ENCODE data around the gene RASD2. TPM values are rescaled to one million over a fixed set of nuclear protein-coding genes. Genes with fewer than 3 reads are reported as not detected.
"Not testable (repeated sequence)": the region's sequence is repeated elsewhere in the genome, so short reads cannot be mapped to it uniquely, and the experiment has no call there.

RASD2 gene
- total RNA-seq, 1 donor from 2014 or later: 5.0 TPM

DNA sequence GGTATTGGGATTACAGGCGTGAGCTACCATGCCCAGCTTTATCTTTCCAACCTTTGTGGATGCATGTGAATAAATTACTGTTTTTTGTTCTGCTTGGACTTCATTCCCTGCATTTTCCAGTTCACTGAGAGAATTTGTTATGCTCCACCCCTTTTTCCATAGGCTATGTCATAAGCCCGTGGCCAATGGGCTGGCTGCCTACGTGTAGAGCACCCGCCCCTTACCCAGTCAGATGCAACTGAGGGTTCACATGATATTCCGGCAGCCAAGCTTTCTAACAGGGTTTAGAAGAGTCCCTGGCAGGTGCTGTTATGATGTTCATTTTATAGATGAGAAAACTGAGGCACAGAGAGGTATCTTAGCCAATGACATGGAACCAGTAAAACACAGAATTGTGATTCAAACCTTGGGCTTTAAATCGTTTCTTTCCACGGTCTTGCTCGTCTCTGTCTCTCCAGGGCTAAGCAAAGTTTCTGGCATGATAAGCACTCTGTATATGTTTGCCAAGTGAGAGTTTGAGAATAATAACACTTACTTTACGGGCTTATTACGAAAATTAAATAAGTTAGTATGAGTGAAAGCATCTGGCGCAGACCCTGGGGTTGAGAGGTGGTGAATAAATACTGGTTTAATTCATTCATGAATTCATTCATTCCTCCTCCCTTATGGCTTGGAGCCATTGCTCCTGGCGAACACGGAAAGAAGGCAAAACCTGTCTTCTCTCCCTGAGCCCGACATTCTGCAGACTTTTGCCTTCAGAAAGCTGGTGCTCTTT lies 42.4 kb upstream of the RASD2 start:
- Histone ChIP-seq H3K4me1 (no peaks in the 10 kb centered on the region), H3K4me3 (no peak overlapping the region), H3K36me3 (no peaks in the 10 kb centered on the region), H3K27ac (replicated peaks) (no peak overlapping the region), H3K9me3 (replicated peaks) (no peaks in the 10 kb centered on the region), H3K27me3 (ENCODE audit: low read depth) (peaks cover 73% of the 10 kb centered on the region)
- TF ChIP-seq, protein P1, sequence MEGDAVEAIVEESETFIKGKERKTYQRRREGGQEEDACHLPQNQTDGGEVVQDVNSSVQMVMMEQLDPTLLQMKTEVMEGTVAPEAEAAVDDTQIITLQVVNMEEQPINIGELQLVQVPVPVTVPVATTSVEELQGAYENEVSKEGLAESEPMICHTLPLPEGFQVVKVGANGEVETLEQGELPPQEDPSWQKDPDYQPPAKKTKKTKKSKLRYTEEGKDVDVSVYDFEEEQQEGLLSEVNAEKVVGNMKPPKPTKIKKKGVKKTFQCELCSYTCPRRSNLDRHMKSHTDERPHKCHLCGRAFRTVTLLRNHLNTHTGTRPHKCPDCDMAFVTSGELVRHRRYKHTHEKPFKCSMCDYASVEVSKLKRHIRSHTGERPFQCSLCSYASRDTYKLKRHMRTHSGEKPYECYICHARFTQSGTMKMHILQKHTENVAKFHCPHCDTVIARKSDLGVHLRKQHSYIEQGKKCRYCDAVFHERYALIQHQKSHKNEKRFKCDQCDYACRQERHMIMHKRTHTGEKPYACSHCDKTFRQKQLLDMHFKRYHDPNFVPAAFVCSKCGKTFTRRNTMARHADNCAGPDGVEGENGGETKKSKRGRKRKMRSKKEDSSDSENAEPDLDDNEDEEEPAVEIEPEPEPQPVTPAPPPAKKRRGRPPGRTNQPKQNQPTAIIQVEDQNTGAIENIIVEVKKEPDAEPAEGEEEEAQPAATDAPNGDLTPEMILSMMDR (IDR thresholded peaks at IDR 0.05; ENCODE audit: borderline replicate concordance): no peak
- intact Hi-C loops (cut with micrococcal nuclease): no loop called here
- DNase-seq: no peak

DNA sequence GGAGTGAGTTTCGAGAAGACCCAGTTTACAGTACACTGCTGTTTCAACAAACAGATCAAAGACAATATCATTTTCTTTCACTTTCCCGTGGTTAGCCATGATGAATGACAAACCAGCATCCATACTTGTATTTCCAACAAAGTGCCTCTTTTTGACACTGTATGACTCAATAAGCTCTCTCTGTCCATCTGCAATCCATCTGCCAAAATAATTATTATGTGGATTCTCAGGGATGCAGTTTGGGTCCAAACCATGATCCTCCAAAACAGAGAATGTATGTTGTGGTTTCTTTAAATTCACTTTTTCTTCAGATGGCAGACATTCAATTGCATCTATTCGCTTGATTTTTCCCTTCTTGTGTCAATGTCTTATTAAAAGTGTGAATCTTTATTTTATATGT lies 37.8 kb upstream of the RASD2 start:
- no peak for DNase-seq
- no peaks in the 10 kb centered on the region for H3K36me3 ChIP-seq
- peaks cover 52% of the 10 kb centered on the region for H3K27me3 ChIP-seq (ENCODE audit: low read depth)
- H3K9me3 ChIP-seq (replicated peaks): no peaks in the 10 kb centered on the region
- H3K4me3 ChIP-seq: no peak overlapping the region
- intact Hi-C loops (cut with micrococcal nuclease): no loop called here
- no peak overlapping the region for H3K27ac ChIP-seq (replicated peaks)
- TF ChIP-seq, protein P1 (IDR thresholded peaks at IDR 0.05; ENCODE audit: borderline replicate concordance): no peak
- no peaks in the 10 kb centered on the region for H3K4me1 ChIP-seq

DNA sequence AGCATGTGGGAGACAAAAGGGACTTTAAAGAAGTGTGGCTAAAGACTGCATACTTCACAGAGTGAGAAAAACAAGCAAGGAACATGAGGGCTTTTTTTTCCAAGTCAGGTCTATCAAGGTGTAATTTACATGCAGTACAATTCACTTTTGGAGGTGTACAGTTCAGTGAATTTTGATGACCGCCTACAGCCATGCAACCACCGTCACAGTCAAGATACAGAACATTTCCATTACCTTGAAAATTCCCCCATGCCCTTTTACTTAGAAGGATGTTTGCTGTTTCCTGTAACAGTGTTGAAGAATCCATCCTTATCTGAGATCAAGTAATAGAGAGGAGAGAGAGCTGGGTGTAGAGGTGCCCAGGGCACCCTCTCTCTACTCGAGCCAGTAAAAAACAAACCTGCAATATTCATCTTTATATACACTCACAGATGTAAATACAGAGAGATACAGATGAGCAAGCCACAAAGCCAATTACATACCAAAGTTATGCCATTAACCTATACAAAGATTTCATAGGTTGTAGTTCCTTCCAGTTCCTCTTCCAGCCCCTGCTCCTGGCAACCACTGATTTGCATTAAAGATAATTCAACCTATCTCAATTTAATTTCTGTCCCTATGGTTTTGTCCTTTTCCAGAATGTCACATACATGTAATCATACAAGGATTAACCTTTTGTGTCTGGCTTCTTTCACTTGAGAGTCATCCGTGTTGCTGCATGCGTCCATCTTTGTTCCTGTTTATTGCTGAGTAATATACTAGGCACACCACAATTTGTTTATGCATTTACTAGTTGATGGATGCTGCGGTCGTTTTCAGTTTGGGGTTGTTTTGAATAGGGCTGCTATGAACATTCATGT lies 35.0 kb upstream of the RASD2 start:
- Histone ChIP-seq H3K27ac (replicated peaks) (no peak overlapping the region), H3K4me1 (peaks cover 9% of the 10 kb centered on the region), H3K9me3 (replicated peaks) (no peaks in the 10 kb centered on the region), H3K36me3 (no peaks in the 10 kb centered on the region), H3K4me3 (no peak overlapping the region), H3K27me3 (ENCODE audit: low read depth) (peaks cover 26% of the 10 kb centered on the region)
- DNase-seq: no peak
- TF ChIP-seq, protein P1 (IDR thresholded peaks at IDR 0.05; ENCODE audit: borderline replicate concordance): no peak
- intact Hi-C loops (cut with micrococcal nuclease): no loop called here

DNA sequence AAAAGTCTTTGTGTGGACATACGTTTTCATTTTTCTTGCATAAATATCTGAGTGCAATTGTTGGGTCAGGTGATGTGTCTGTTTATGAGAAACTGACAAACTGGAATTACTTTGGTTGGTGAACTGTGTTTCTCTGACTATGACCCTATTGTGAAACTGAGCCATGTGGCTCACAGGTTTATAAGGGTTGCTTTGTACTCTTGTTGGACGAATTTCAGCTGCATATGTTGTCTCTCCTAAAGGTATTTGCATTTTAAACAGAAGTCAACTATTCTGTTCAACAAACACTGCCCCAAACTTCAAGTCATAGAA lies 34.4 kb upstream of the RASD2 start:
- TF ChIP-seq, protein P1 (IDR thresholded peaks at IDR 0.05; ENCODE audit: borderline replicate concordance): no peak
- H3K4me3 ChIP-seq: no peak overlapping the region
- no peak overlapping the region for H3K27ac ChIP-seq (replicated peaks)
- H3K4me1 ChIP-seq: peaks cover 9% of the 10 kb centered on the region
- no peaks in the 10 kb centered on the region for H3K36me3 ChIP-seq
- no peaks in the 10 kb centered on the region for H3K9me3 ChIP-seq (replicated peaks)
- intact Hi-C loops (cut with micrococcal nuclease): no loop called here
- DNase-seq: no peak
- H3K27me3 ChIP-seq (ENCODE audit: low read depth): peaks cover 20% of the 10 kb centered on the region

DNA sequence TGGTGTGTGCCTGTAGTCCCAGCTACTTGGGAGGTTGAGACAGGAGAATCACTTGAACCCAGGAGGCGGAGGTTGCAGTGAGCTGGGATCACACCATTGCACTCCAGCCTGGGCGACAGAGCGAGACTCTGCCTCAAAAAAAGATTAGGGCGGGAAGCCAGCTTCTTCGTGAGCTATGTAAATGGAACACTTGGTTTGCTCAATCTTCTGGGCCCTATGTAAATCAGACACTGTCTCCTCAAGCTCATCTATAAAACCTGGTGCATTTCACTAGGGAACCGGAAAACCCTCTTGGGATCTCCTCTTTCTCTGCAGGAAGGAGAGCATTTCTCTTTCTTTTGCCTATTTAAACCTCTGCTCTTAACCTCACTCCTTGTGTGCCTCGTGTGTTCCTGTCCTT lies 32.8 kb upstream of the RASD2 start:
- H3K9me3 ChIP-seq (replicated peaks); H3K36me3 ChIP-seq; H3K4me1 ChIP-seq; H3K4me3 ChIP-seq; H3K27ac ChIP-seq (replicated peaks); DNase-seq; intact Hi-C loops (cut with micrococcal nuclease): not testable (repeated sequence)
- peaks cover 13% of the 10 kb centered on the region for H3K27me3 ChIP-seq (ENCODE audit: low read depth)

DNA sequence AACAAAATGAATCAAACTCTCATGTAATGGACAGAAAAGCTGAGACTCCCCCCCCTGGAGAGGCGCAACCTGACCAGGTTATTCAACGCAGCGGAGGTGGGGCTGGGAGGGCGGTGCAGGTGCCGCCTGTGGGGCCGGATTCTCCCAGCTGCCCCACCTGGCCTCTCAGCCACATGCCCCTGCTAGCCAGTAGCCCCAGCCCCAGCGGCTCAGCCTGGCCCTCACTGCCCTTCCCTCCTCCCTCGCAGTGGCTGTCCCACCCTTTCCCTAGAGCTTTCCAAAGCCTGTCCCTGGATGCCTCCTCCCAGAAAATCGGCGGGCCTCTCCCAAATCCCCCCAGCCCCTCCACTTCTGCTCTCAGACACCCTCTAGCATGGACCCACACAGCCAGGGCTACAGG lies 31.2 kb upstream of the RASD2 start:
- no peaks in the 10 kb centered on the region for H3K9me3 ChIP-seq (replicated peaks)
- no peaks in the 10 kb centered on the region for H3K36me3 ChIP-seq
- no peak for DNase-seq
- peaks cover 9% of the 10 kb centered on the region for H3K4me1 ChIP-seq
- peaks cover 8% of the 10 kb centered on the region for H3K27me3 ChIP-seq (ENCODE audit: low read depth)
- intact Hi-C loops (cut with micrococcal nuclease): no loop called here
- no peak overlapping the region for H3K27ac ChIP-seq (replicated peaks)
- H3K4me3 ChIP-seq: no peak overlapping the region
- TF ChIP-seq, protein P1 (IDR thresholded peaks at IDR 0.05; ENCODE audit: borderline replicate concordance): no peak
